Activated CD8-positive, alpha-beta memory T cell treated with anti-CD3 and anti-CD28 coated beads, Interleukin-2, amount 50 U/mL, for 24 hours (primary cell): ENCODE measurements around the gene MACROD1.

Experiments used
- DNase-seq: peaks from one replicate; pipeline ENCODE4 v3.0.0-alpha.2; 2020; ENCODE audit errors: extremely low read depth

MACROD1 gene

GRCh38 chr11:64077607-64078006 lies 88.3 kb downstream of the MACROD1 start:
- no peak for DNase-seq

GRCh38 chr11:64076758-64077157 lies 89.2 kb downstream of the MACROD1 start:
- no peak for DNase-seq

- no peak for DNase-seq
Measured at GRCh38 chr11:64074239-64074638, 91.7 kb downstream of the MACROD1 start.

GRCh38 chr11:64073542-64073941 lies 92.4 kb downstream of the MACROD1 start:
- DNase-seq: no peak

GRCh38 chr11:64072871-64073270 lies 93.0 kb downstream of the MACROD1 start:
- no peak for DNase-seq

GRCh38 chr11:64072403-64072802 lies 93.5 kb downstream of the MACROD1 start:
- DNase-seq: no peak

GRCh38 chr11:64071849-64072248 lies 94.1 kb downstream of the MACROD1 start:
- DNase-seq: no peak

- no peak for DNase-seq
Measured at GRCh38 chr11:64070314-64070681, 95.6 kb downstream of the MACROD1 start.

- no peak for DNase-seq
Measured at GRCh38 chr11:64069401-64070313, 96.3 kb downstream of the MACROD1 start.

GRCh38 chr11:64068705-64069400 lies 97.1 kb downstream of the MACROD1 start:
- DNase-seq: no peak

GRCh38 chr11:64067230-64067993 lies 98.5 kb downstream of the MACROD1 start:
- DNase-seq: no peak

- DNase-seq: no peak
Measured at GRCh38 chr11:64065712-64066111, 100.2 kb downstream of the MACROD1 start.

GRCh38 chr11:64065141-64065465 lies 100.8 kb downstream of the MACROD1 start:
- DNase-seq: no peak

- DNase-seq: no peak
Measured at GRCh38 chr11:64064374-64065140, 101.4 kb downstream of the MACROD1 start.

- DNase-seq: no peak
Measured at GRCh38 chr11:64063777-64064176, 102.1 kb downstream of the MACROD1 start.

GRCh38 chr11:64062185-64063039 lies 103.5 kb downstream of the MACROD1 start:
- DNase-seq: no peak

- DNase-seq: peak; percentile 5
Measured at GRCh38 chr11:64060861-64061444, 105.0 kb downstream of the MACROD1 start.

- no peak for DNase-seq
Measured at GRCh38 chr11:64060263-64060860, 105.6 kb downstream of the MACROD1 start.

GRCh38 chr11:64059339-64060140 lies 106.4 kb downstream of the MACROD1 start:
- no peak for DNase-seq
